ENCODE measurements around the gene IKZF2.
"Not testable (repeated sequence)": the region's sequence is repeated elsewhere in the genome, so short reads cannot be mapped to it uniquely, and the experiment has no call there.

IKZF2 gene

GRCh38 chr2:213065583-213066442 lies 85.6 kb downstream of the IKZF2 start:
- DNase-seq (ENCODE audit: insufficient read length) (no peak), FAIRE-seq (peak; percentile 71)
- no peak for TF ChIP-seq POLR2AphosphoS5 (IDR thresholded peaks at IDR 0.05; ENCODE audit: low read depth, low read length)
- no peak for TF ChIP-seq TAF1 (IDR thresholded peaks at IDR 0.05; ENCODE audit: borderline replicate concordance, low read depth, low read length)
- no peak for TF ChIP-seq POLR2A (IDR thresholded peaks at IDR 0.05; ENCODE audit: low read depth, low read length)

GRCh38 chr2:213064099-213064498 lies 87.3 kb downstream of the IKZF2 start:
- DNase-seq (ENCODE audit: insufficient read length) (no peak), FAIRE-seq (no peak)
- TF ChIP-seq POLR2AphosphoS5 (IDR thresholded peaks at IDR 0.05; ENCODE audit: low read depth, low read length) (no peak), TAF1 (IDR thresholded peaks at IDR 0.05; ENCODE audit: borderline replicate concordance, low read depth, low read length) (no peak)

GRCh38 chr2:213057977-213058376 lies 93.4 kb downstream of the IKZF2 start:
- DNase-seq (ENCODE audit: insufficient read length) (no peak), FAIRE-seq (no peak)
- TF ChIP-seq POLR2AphosphoS5 (IDR thresholded peaks at IDR 0.05; ENCODE audit: low read depth, low read length) = no peak
- TF ChIP-seq TAF1 (IDR thresholded peaks at IDR 0.05; ENCODE audit: borderline replicate concordance, low read depth, low read length) = no peak
- TF ChIP-seq POLR2A (IDR thresholded peaks at IDR 0.05; ENCODE audit: low read depth, low read length) = no peak

- TF ChIP-seq TAF1 (IDR thresholded peaks at IDR 0.05; ENCODE audit: borderline replicate concordance, low read depth, low read length) = no peak
- TF ChIP-seq POLR2A (IDR thresholded peaks at IDR 0.05; ENCODE audit: low read depth, low read length) = no peak
- TF ChIP-seq POLR2AphosphoS5 (IDR thresholded peaks at IDR 0.05; ENCODE audit: low read depth, low read length) = no peak
- FAIRE-seq (no peak), DNase-seq (ENCODE audit: insufficient read length) (no peak)
Measured at GRCh38 chr2:213046431-213046830, 105.0 kb downstream of the IKZF2 start.

- DNase-seq (ENCODE audit: insufficient read length) (no peak), FAIRE-seq (no peak)
- TF ChIP-seq TAF1 (IDR thresholded peaks at IDR 0.05; ENCODE audit: borderline replicate concordance, low read depth, low read length) = no peak
- TF ChIP-seq POLR2A (IDR thresholded peaks at IDR 0.05; ENCODE audit: low read depth, low read length) = no peak
- TF ChIP-seq POLR2AphosphoS5 (IDR thresholded peaks at IDR 0.05; ENCODE audit: low read depth, low read length) = no peak
Measured at GRCh38 chr2:213043566-213043965, 107.8 kb downstream of the IKZF2 start.

- DNase-seq (ENCODE audit: insufficient read length) = no peak
- FAIRE-seq = no peak
- TF ChIP-seq POLR2A (IDR thresholded peaks at IDR 0.05; ENCODE audit: low read depth, low read length) (no peak), TAF1 (IDR thresholded peaks at IDR 0.05; ENCODE audit: borderline replicate concordance, low read depth, low read length) (no peak), POLR2AphosphoS5 (IDR thresholded peaks at IDR 0.05; ENCODE audit: low read depth, low read length) (no peak)
Measured at GRCh38 chr2:213042262-213042661, 109.2 kb downstream of the IKZF2 start.

- TF ChIP-seq TAF1 (IDR thresholded peaks at IDR 0.05; ENCODE audit: borderline replicate concordance, low read depth, low read length) = no peak
- FAIRE-seq = peak; percentile 67
- no peak for DNase-seq (ENCODE audit: insufficient read length)
Measured at GRCh38 chr2:213036836-213037235, 114.6 kb downstream of the IKZF2 start.

- no peak for TF ChIP-seq POLR2A (IDR thresholded peaks at IDR 0.05; ENCODE audit: low read depth, low read length)
- no peak for TF ChIP-seq POLR2AphosphoS5 (IDR thresholded peaks at IDR 0.05; ENCODE audit: low read depth, low read length)
- no peak for TF ChIP-seq TAF1 (IDR thresholded peaks at IDR 0.05; ENCODE audit: borderline replicate concordance, low read depth, low read length)
- DNase-seq (ENCODE audit: insufficient read length) (no peak), FAIRE-seq (peak; percentile 36)
Measured at GRCh38 chr2:213034585-213034984, 116.8 kb downstream of the IKZF2 start.

- DNase-seq (ENCODE audit: insufficient read length) (no peak), FAIRE-seq (peak; percentile 67)
- TF ChIP-seq TAF1 (IDR thresholded peaks at IDR 0.05; ENCODE audit: borderline replicate concordance, low read depth, low read length) (no peak), POLR2AphosphoS5 (IDR thresholded peaks at IDR 0.05; ENCODE audit: low read depth, low read length) (no peak), POLR2A (IDR thresholded peaks at IDR 0.05; ENCODE audit: low read depth, low read length) (no peak)
Measured at GRCh38 chr2:213032607-213033006, 118.8 kb downstream of the IKZF2 start.

GRCh38 chr2:213022987-213023386 lies 128.4 kb downstream of the IKZF2 start:
- FAIRE-seq = peak; percentile 85
- TF ChIP-seq POLR2A (IDR thresholded peaks at IDR 0.05; ENCODE audit: low read depth, low read length) (no peak), POLR2AphosphoS5 (IDR thresholded peaks at IDR 0.05; ENCODE audit: low read depth, low read length) (no peak)
- DNase-seq (ENCODE audit: insufficient read length) = no peak

- peak; percentile 98 for FAIRE-seq
- TF ChIP-seq POLR2AphosphoS5 (IDR thresholded peaks at IDR 0.05; ENCODE audit: low read depth, low read length) (peak; percentile 77), POLR2A (IDR thresholded peaks at IDR 0.05; ENCODE audit: low read depth, low read length) (peak; percentile 86), TAF1 (IDR thresholded peaks at IDR 0.05; ENCODE audit: borderline replicate concordance, low read depth, low read length) (peak; percentile 73; the same call in 1 of the 2 replicates)
- no peak for DNase-seq (ENCODE audit: insufficient read length)
Measured at GRCh38 chr2:213021971-213022899, 129.2 kb downstream of the IKZF2 start.

- FAIRE-seq; DNase-seq (ENCODE audit: insufficient read length): not testable (repeated sequence)
Measured at GRCh38 chr2:213020913-213021312, 130.5 kb downstream of the IKZF2 start.
